GM12878 (cell line): ENCODE data around the gene THADA. TPM values are rescaled to one million over a fixed set of nuclear protein-coding genes. Genes with fewer than 3 reads are reported as not detected.

Experiments
- ATAC-seq: fragments of 200-7000 bp; cut with Tn5 transposase; 3 replicates; pipeline ENCODE4 v1.9.1; 2020; ENCODE audit warnings: mild to moderate bottlenecking, moderate library complexity
- BruUV-seq: library from RNA; stranded (reverse); fragments of 400-500 nt; replicated peaks from 2 replicates; lab custom pipeline; 2021; lab: Mats Ljungman, UMichigan
- CTCF ChIA-PET: fragments of 300-600 bp; sonication (Branson Sonifier 250); formaldehyde crosslinking; extraction: SDS; loops from one replicate; lab custom pipeline; 2021; ENCODE audit warnings: inconsistent platforms; lab: Yijun Ruan, JAX
- POLR2A ChIA-PET: fragments of 350-600 bp; formaldehyde crosslinking; extraction: SDS; loops from one replicate; lab custom pipeline; 2021; ENCODE audit warnings: inconsistent platforms; lab: Charles Lee
- RAD21 ChIA-PET: fragments of 300-600 bp; sonication (Branson Sonifier 250); formaldehyde crosslinking; loops from one replicate; lab custom pipeline; 2023; ENCODE audit warnings: antibody characterized with exemption; ENCODE audit not compliant: unreplicated experiment; lab: Charles Lee
- SMC1A ChIA-PET: fragments of 300-600 bp; sonication (Branson Sonifier 250); formaldehyde crosslinking; loops from one replicate; lab custom pipeline; 2023; ENCODE audit not compliant: unreplicated experiment, uncharacterized antibody; lab: Charles Lee
- DNase-seq: peaks from one replicate; pipeline ENCODE4 v3.0.0-alpha.2; 2011; ENCODE audit warnings: low read depth, low spot score
- FAIRE-seq: peaks from 3 replicates; lab custom pipeline; 2011; peaks lifted over from hg19 to GRCh38; lab: Jason Lieb, UNC
- H2AFZ ChIP-seq: 2 replicates; pipeline ENCODE4 v1.6.0; 2011; ENCODE audit warnings: low read depth, low read length, control low read depth; ENCODE audit not compliant: control insufficient read depth
- H3K27ac ChIP-seq: 2 replicates; pipeline ENCODE4 v1.5.1; 2011; ENCODE audit warnings: control low read depth; ENCODE audit not compliant: control insufficient read depth, insufficient read depth
- H3K27me3 ChIP-seq, 2 experiments: replicated peaks in 1 of 2; 2 replicates each; pipeline versions ENCODE4 v1.6.0 to v1.6.1; 2011; ENCODE audit warnings: low read length in 1 of 2; ENCODE audit not compliant: control insufficient read depth in 2 of 2, insufficient read depth in 2 of 2
- H3K36me3 ChIP-seq, 2 experiments: 2 replicates each; pipeline ENCODE4 v1.5.1; 2011; ENCODE audit warnings: low read length in 1 of 2; ENCODE audit not compliant: control insufficient read depth in 2 of 2, insufficient read depth in 2 of 2
- H3K4me1 ChIP-seq: 2 replicates; pipeline ENCODE4 v1.6.1; 2011; ENCODE audit warnings: mild to moderate bottlenecking, low read length, moderate library complexity, mixed read lengths; ENCODE audit not compliant: control insufficient read depth, insufficient read depth
- H3K4me2 ChIP-seq: 2 replicates; pipeline ENCODE4 v1.6.0; 2011; ENCODE audit warnings: control low read depth; ENCODE audit not compliant: control insufficient read depth, insufficient read depth
- H3K4me3 ChIP-seq: fragments of 200-600 bp; sonication (generic); 2 replicates; pipeline ENCODE4 v1.5.1; 2016
- H3K79me2 ChIP-seq: 2 replicates; pipeline ENCODE4 v1.6.0; 2011; ENCODE audit warnings: low read length; ENCODE audit not compliant: control insufficient read depth, insufficient read depth
- H3K9ac ChIP-seq: 2 replicates; pipeline ENCODE4 v1.8.0; 2011; ENCODE audit warnings: low read length, control low read depth, mixed read lengths; ENCODE audit not compliant: control insufficient read depth, insufficient read depth
- H3K9me3 ChIP-seq: replicated peaks from 3 replicates; pipeline ENCODE4 v1.5.1; 2011; ENCODE audit warnings: mild to moderate bottlenecking, low read length; ENCODE audit not compliant: control insufficient read depth, insufficient read depth
- H4K20me1 ChIP-seq: 2 replicates; pipeline ENCODE4 v1.6.0; 2011; ENCODE audit not compliant: control insufficient read depth, insufficient read depth
- BCLAF1 ChIP-seq: fragments of 450-650 bp; IDR thresholded peaks from 2 replicates; pipeline ENCODE4 v1.6.1; 2017; ENCODE audit warnings: antibody characterized with exemption, mild to moderate bottlenecking, moderate library complexity
- CREB1 ChIP-seq: IDR thresholded peaks from 2 replicates; pipeline ENCODE4 v1.6.1; 2012; ENCODE audit warnings: low read depth, mild to moderate bottlenecking, inconsistent platforms
- EED ChIP-seq: sonication (generic); IDR thresholded peaks from 2 replicates; pipeline ENCODE4 v1.6.1; 2016; ENCODE audit warnings: antibody characterized with exemption, low read depth
- IKZF2 ChIP-seq, 2 experiments: fragments of 450-650 bp; IDR thresholded peaks; 2 replicates each; pipeline ENCODE4 v1.6.1; 2017; ENCODE audit warnings: mild to moderate bottlenecking in 2 of 2, moderate library complexity in 2 of 2
- NR2C2 ChIP-seq: IDR thresholded peaks from 2 replicates; pipeline ENCODE4 v1.6.1; 2011; ENCODE audit warnings: borderline replicate concordance, low read depth; ENCODE audit not compliant: control insufficient read depth, insufficient read length
- RUNX3 ChIP-seq: IDR thresholded peaks from 2 replicates; pipeline ENCODE4 v1.6.1; 2012; ENCODE audit warnings: low read length, inconsistent platforms
- SMARCA5 ChIP-seq: fragments of 450-650 bp; IDR thresholded peaks from 2 replicates; pipeline ENCODE4 v1.6.1; 2017; ENCODE audit warnings: mild to moderate bottlenecking
- SPI1 ChIP-seq: IDR thresholded peaks from 2 replicates; pipeline ENCODE4 v1.6.1; 2011; ENCODE audit warnings: low read depth, mild to moderate bottlenecking, low read length, moderate library complexity, borderline replicate concordance; ENCODE audit not compliant: insufficient read depth
- SREBF1 ChIP-seq: IDR thresholded peaks from 2 replicates; pipeline ENCODE4 v1.6.1; 2012; ENCODE audit warnings: mild to moderate bottlenecking, low read length
- STAT1 ChIP-seq: fragments of 450-650 bp; conservative IDR thresholded peaks from 2 replicates; pipeline ENCODE4 v1.6.1; 2014; ENCODE audit warnings: antibody characterized with exemption, mild to moderate bottlenecking
- WGBS: methylation state at CpG from one replicate; pipeline ENCODE4 v1.1.6; 2016; ENCODE audit warnings: low lambda C conversion rate; ENCODE audit not compliant: insufficient replicate concordance, insufficient coverage; ENCODE audit errors: missing lambda C conversion rate; 5-methylcytosine and 5-hydroxymethylcytosine counted together
- in situ Hi-C: fragments of 300-500 bp; cut with MboI; formaldehyde crosslinking; loops from 9 replicates; pipeline ENCODE4 v1.14.3; 2018; ENCODE audit warnings: mixed read lengths
- intact Hi-C: fragments of 100-400 bp; cut with micrococcal nuclease; formaldehyde crosslinking; loops from one replicate; pipeline ENCODE4 v1.14.2; 2022; ENCODE audit not compliant: unreplicated experiment
- polyA plus RNA-seq, 11 experiments: library from polyadenylated mRNA; depleted of rRNA in 4 of 11; unstranded in 6 of 11; stranded (reverse) in 5 of 11; fragments of >200 nt; fragmentation: Nextera tagmentation in 4 of 11; fragmentation: Illumina TruSeq in 1 of 11; extraction: Ambion mirVana in 4 of 11; extraction: Trizol in 1 of 11; gene quantifications; 1 replicate in 1 of 11; 2 replicates in 10 of 11; pipeline versions ENCODE4 v1.2.1 to v1.2.3, GENCODE V29; 2011 to 2016; ENCODE audit warnings: inconsistent platforms in 2 of 11, missing spikeins in 2 of 11, low read depth in 1 of 11
- total RNA-seq, 4 experiments: library from RNA; depleted of rRNA in 3 of 4; stranded (reverse); fragments of >200 nt in 3 of 4; fragmentation: Illumina TruSeq in 1 of 4; extraction: Trizol in 1 of 4; gene quantifications; 2 replicates each; pipeline versions ENCODE4 v1.2.1 to v1.2.3, GENCODE V29; 2013 to 2021

The THADA gene
- total and polyA plus RNA-seq, 10 of the 15 experiments (the other 5 are each of a cell fraction or from before 2014, with no cell fraction given): 14.6 to 33.2 (median 23.2) TPM

GRCh38 chr2:43333656-43334144 is 262.1 kb downstream of the THADA start:
- no peaks in the 10 kb centered on the region for H3K79me2 ChIP-seq
- ChIA-PET CTCF (interaction anchor here (0.5 to 1.5 kb wide), 4 partner anchors 8 to 141 kb away, joined by 3 to 4 read pairs (median 4); no protein-coding TSS in a partner anchor), RAD21 (interaction anchor here (1.7 kb wide), 1 partner anchor 54 kb away, joined by 6 read pairs; no protein-coding TSS in a partner anchor), POLR2A (interaction anchor here (0.9 to 1.1 kb wide), 2 partner anchors 8 to 21 kb away, joined by 3 to 6 read pairs; no protein-coding TSS in a partner anchor), SMC1A (interaction anchor here (1.0 to 1.6 kb wide), 5 partner anchors 8 to 69 kb away, joined by 4 to 8 read pairs (median 6); no protein-coding TSS in a partner anchor)
- intact Hi-C loops (no loop called here), in situ Hi-C loops (no loop called here)
- H3K27me3 ChIP-seq: no peaks in the 10 kb centered on the region
- DNase-seq (no peak), FAIRE-seq (no peak), ATAC-seq (no peak)
- 63% methylated on average over 2 of the region's 2 CpGs for WGBS
- no peak overlapping the region for H3K9ac ChIP-seq
- no TSS peak for BruUV-seq
- 0 out of 2 replicates have a peak overlapping the region, but pooled peaks have one; percentile 4 for H3K27ac ChIP-seq
- no peak overlapping the region for H3K4me3 ChIP-seq
- 0 out of 2 replicates have a peak overlapping the region, but pooled peaks have one; percentile 28 for H3K4me2 ChIP-seq
- peaks cover 0 to 2% of the 10 kb centered on the region in 2 experiments; a peak in 2 of 4 replicates for H3K36me3 ChIP-seq
- no peaks in the 10 kb centered on the region for H4K20me1 ChIP-seq
- peaks cover 14% of the 10 kb centered on the region; the same call in 1 of the 2 replicates for H3K4me1 ChIP-seq
- H3K9me3 ChIP-seq: no peaks in the 10 kb centered on the region
- TF ChIP-seq BCLAF1 (no peak), SPI1 (peak; percentile 39), SREBF1 (no peak), NR2C2 (no peak), SMARCA5 (no peak), STAT1 (no peak), RUNX3 (0 out of 2 replicates have a peak, but pooled peaks have one; percentile 29), EED (peak; percentile 51; the same call in 1 of the 2 replicates), CREB1 (no peak), IKZF2 (IDR thresholded peaks at IDR 0.05) (peak in 1 of 2 experiments; percentile 27; a peak in 1 of 4 replicates)
- no peak overlapping the region for H2AFZ ChIP-seq
